ENCODE results near the gene FNIP1.
"Not testable (repeated sequence)": the region's sequence is repeated elsewhere in the genome, so short reads cannot be mapped to it uniquely, and the experiment has no call there.

Gene FNIP1

DNA sequence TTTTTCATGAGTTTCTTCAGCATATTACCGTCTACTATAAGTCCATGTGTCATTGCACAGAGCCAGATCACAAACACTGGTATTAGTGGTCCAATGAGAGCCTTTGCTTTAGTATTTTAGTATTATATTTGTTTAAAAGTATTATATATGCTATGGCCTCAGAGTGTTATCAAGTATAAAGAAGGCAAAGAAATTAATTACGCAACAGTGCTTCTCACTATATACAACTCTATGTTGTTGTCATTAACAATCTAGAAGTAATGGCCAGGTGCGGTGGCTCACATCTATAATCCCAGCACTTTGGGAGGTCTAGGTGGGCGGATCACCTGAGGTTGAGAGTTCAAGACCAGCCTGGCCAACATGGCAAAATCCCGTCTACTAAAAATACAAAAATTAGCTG lies 114.6 kb downstream of the FNIP1 start:
- H3K9ac ChIP-seq (ENCODE audit: low read depth, low read length, poor library complexity): no peak overlapping the region
- H2BK5ac ChIP-seq (ENCODE audit: low read length): no peak overlapping the region
- no peak overlapping the region for H2AK5ac ChIP-seq (ENCODE audit: low read depth, low read length)
- no peak overlapping the region for H3K4me2 ChIP-seq (ENCODE audit: insufficient read depth, low read length, poor library complexity, severe bottlenecking)
- peaks cover 0 to 38% of the 10 kb centered on the region in 2 donors for H3K36me3 ChIP-seq (replicated peaks in 1 of 2; ENCODE audit: control insufficient read depth in 2 of 2, insufficient read depth in 2 of 2, low read length in 2 of 2)
- H2BK120ac ChIP-seq (ENCODE audit: low read depth, low read length): no peak overlapping the region
- H3K4ac ChIP-seq (ENCODE audit: low read length): no peak overlapping the region
- H4K91ac ChIP-seq (ENCODE audit: low read depth, low read length, poor library complexity): no peak overlapping the region
- H2BK15ac ChIP-seq (ENCODE audit: low read length): no peak overlapping the region
- H3K79me1 ChIP-seq (ENCODE audit: low read depth, low read length): no peaks in the 10 kb centered on the region
- H3K4me3 ChIP-seq (ENCODE audit: low read length in 2 of 2): no peak overlapping the region
- no peak overlapping the region for H2AFZ ChIP-seq (ENCODE audit: low read length)
- H3K14ac ChIP-seq (ENCODE audit: low read length): no peak overlapping the region
- whole genome bisulfite sequencing, 2 donors (ENCODE audit: extremely low coverage in 2 of 2, insufficient read length in 2 of 2, insufficient replicate concordance in 1 of 2): no CpG with 5 or more reads among the region's 5 CpGs
- H4K8ac ChIP-seq (ENCODE audit: low read depth, low read length): no peak overlapping the region
- H3K23ac ChIP-seq (ENCODE audit: low read depth, low read length, poor library complexity): no peak overlapping the region
- no peaks in the 10 kb centered on the region for H3K9me3 ChIP-seq (replicated peaks in 1 of 2; ENCODE audit: control insufficient read depth in 2 of 2, insufficient read depth in 1 of 2, low read depth in 1 of 2, low read length in 2 of 2)
- no peak overlapping the region for H2BK12ac ChIP-seq (ENCODE audit: low read length)
- H3K27ac ChIP-seq (replicated peaks; ENCODE audit: low read length): no peak overlapping the region
- DNase-seq (ENCODE audit: low spot score): no peak
- H3K27me3 ChIP-seq (ENCODE audit: control insufficient read depth in 3 of 3, insufficient read depth in 3 of 3, low read depth in 1 of 3, low read length in 3 of 3): no peaks in the 10 kb centered on the region
- no peaks in the 10 kb centered on the region for H3K4me1 ChIP-seq (ENCODE audit: control insufficient read depth in 2 of 2, insufficient read depth in 1 of 2, low read depth in 1 of 2, low read length in 2 of 2)
- H3K18ac ChIP-seq (ENCODE audit: low read length): no peak overlapping the region

- no peak overlapping the region for H4K91ac ChIP-seq (ENCODE audit: low read depth, low read length, poor library complexity)
- DNase-seq (ENCODE audit: low spot score): no peak
- no peak overlapping the region for H3K9ac ChIP-seq (ENCODE audit: low read depth, low read length, poor library complexity)
- H3K4me2 ChIP-seq (ENCODE audit: insufficient read depth, low read length, poor library complexity, severe bottlenecking): no peak overlapping the region
- no peaks in the 10 kb centered on the region for H3K79me1 ChIP-seq (ENCODE audit: low read depth, low read length)
- no peak overlapping the region for H3K18ac ChIP-seq (ENCODE audit: low read length)
- H2AK5ac ChIP-seq (ENCODE audit: low read depth, low read length): no peak overlapping the region
- no peaks in the 10 kb centered on the region for H3K9me3 ChIP-seq (replicated peaks in 1 of 2; ENCODE audit: control insufficient read depth in 2 of 2, insufficient read depth in 1 of 2, low read depth in 1 of 2, low read length in 2 of 2)
- no peak overlapping the region for H3K4me3 ChIP-seq (ENCODE audit: low read length in 2 of 2)
- H4K8ac ChIP-seq (ENCODE audit: low read depth, low read length): no peak overlapping the region
- no peak overlapping the region for H3K27ac ChIP-seq (replicated peaks; ENCODE audit: low read length)
- H2BK120ac ChIP-seq (ENCODE audit: low read depth, low read length): no peak overlapping the region
- no peak overlapping the region for H3K4ac ChIP-seq (ENCODE audit: low read length)
- H2BK5ac ChIP-seq (ENCODE audit: low read length): no peak overlapping the region
- no peak overlapping the region for H2BK12ac ChIP-seq (ENCODE audit: low read length)
- H3K4me1 ChIP-seq (ENCODE audit: control insufficient read depth in 2 of 2, insufficient read depth in 1 of 2, low read depth in 1 of 2, low read length in 2 of 2): no peaks in the 10 kb centered on the region
- H2BK15ac ChIP-seq (ENCODE audit: low read length): no peak overlapping the region
- H3K14ac ChIP-seq (ENCODE audit: low read length): no peak overlapping the region
- WGBS, 2 donors (ENCODE audit: extremely low coverage in 2 of 2, insufficient read length in 2 of 2, insufficient replicate concordance in 1 of 2): no CpG with 5 or more reads among the region's 1 CpG
- no peaks in the 10 kb centered on the region for H3K27me3 ChIP-seq (ENCODE audit: control insufficient read depth in 3 of 3, insufficient read depth in 3 of 3, low read depth in 1 of 3, low read length in 3 of 3)
- H3K23ac ChIP-seq (ENCODE audit: low read depth, low read length, poor library complexity): no peak overlapping the region
- peaks cover 1 to 58% of the 10 kb centered on the region in 2 donors for H3K36me3 ChIP-seq (replicated peaks in 1 of 2; ENCODE audit: control insufficient read depth in 2 of 2, insufficient read depth in 2 of 2, low read length in 2 of 2)
- no peak overlapping the region for H2AFZ ChIP-seq (ENCODE audit: low read length)
These were observed 116.9 kb downstream of the FNIP1 start for GRCh38 chr5:131679911-131680310.

GRCh38 chr5:131678273-131678672 lies 118.5 kb downstream of the FNIP1 start:
- H3K27me3 ChIP-seq (ENCODE audit: control insufficient read depth in 3 of 3, insufficient read depth in 3 of 3, low read depth in 1 of 3, low read length in 3 of 3); H2AFZ ChIP-seq (ENCODE audit: low read length); H3K14ac ChIP-seq (ENCODE audit: low read length); H3K79me1 ChIP-seq (ENCODE audit: low read depth, low read length); H3K4ac ChIP-seq (ENCODE audit: low read length); H3K4me3 ChIP-seq (ENCODE audit: low read length in 2 of 2); H3K18ac ChIP-seq (ENCODE audit: low read length); H2AK5ac ChIP-seq (ENCODE audit: low read depth, low read length); H2BK120ac ChIP-seq (ENCODE audit: low read depth, low read length); H3K4me2 ChIP-seq (ENCODE audit: insufficient read depth, low read length, poor library complexity, severe bottlenecking); H3K23ac ChIP-seq (ENCODE audit: low read depth, low read length, poor library complexity); H3K9me3 ChIP-seq (replicated peaks in 1 of 2; ENCODE audit: control insufficient read depth in 2 of 2, insufficient read depth in 1 of 2, low read depth in 1 of 2, low read length in 2 of 2); DNase-seq (ENCODE audit: low spot score); H2BK15ac ChIP-seq (ENCODE audit: low read length); H3K9ac ChIP-seq (ENCODE audit: low read depth, low read length, poor library complexity); H4K8ac ChIP-seq (ENCODE audit: low read depth, low read length); H2BK5ac ChIP-seq (ENCODE audit: low read length); H3K27ac ChIP-seq (replicated peaks; ENCODE audit: low read length); H4K91ac ChIP-seq (ENCODE audit: low read depth, low read length, poor library complexity); H3K4me1 ChIP-seq (ENCODE audit: control insufficient read depth in 2 of 2, insufficient read depth in 1 of 2, low read depth in 1 of 2, low read length in 2 of 2); H2BK12ac ChIP-seq (ENCODE audit: low read length): not testable (repeated sequence)
- no CpG with 5 or more reads among the region's 10 CpGs for WGBS, 2 donors (ENCODE audit: extremely low coverage in 2 of 2, insufficient read length in 2 of 2, insufficient replicate concordance in 1 of 2)
- H3K36me3 ChIP-seq (replicated peaks in 1 of 2; ENCODE audit: control insufficient read depth in 2 of 2, insufficient read depth in 2 of 2, low read length in 2 of 2): peaks cover 1 to 71% of the 10 kb centered on the region in 2 donors

- Histone ChIP-seq H3K36me3 (replicated peaks in 1 of 2; ENCODE audit: control insufficient read depth in 2 of 2, insufficient read depth in 2 of 2, low read length in 2 of 2) (peaks cover 1 to 81% of the 10 kb centered on the region in 2 donors), H3K23ac (ENCODE audit: low read depth, low read length, poor library complexity) (no peak overlapping the region), H2AK5ac (ENCODE audit: low read depth, low read length) (no peak overlapping the region), H3K79me1 (ENCODE audit: low read depth, low read length) (no peaks in the 10 kb centered on the region), H2BK12ac (ENCODE audit: low read length) (no peak overlapping the region), H3K4me1 (ENCODE audit: control insufficient read depth in 2 of 2, insufficient read depth in 1 of 2, low read depth in 1 of 2, low read length in 2 of 2) (peaks cover 0 to 3% of the 10 kb centered on the region in 2 donors), H3K4ac (ENCODE audit: low read length) (no peak overlapping the region), H2BK5ac (ENCODE audit: low read length) (no peak overlapping the region), H3K4me2 (ENCODE audit: insufficient read depth, low read length, poor library complexity, severe bottlenecking) (no peak overlapping the region), H4K8ac (ENCODE audit: low read depth, low read length) (no peak overlapping the region), H2BK120ac (ENCODE audit: low read depth, low read length) (no peak overlapping the region), H3K14ac (ENCODE audit: low read length) (no peak overlapping the region), H3K27ac (replicated peaks; ENCODE audit: low read length) (no peak overlapping the region), H2AFZ (ENCODE audit: low read length) (no peak overlapping the region), H3K9ac (ENCODE audit: low read depth, low read length, poor library complexity) (no peak overlapping the region), H3K27me3 (ENCODE audit: control insufficient read depth in 3 of 3, insufficient read depth in 3 of 3, low read depth in 1 of 3, low read length in 3 of 3) (no peaks in the 10 kb centered on the region), H2BK15ac (ENCODE audit: low read length) (no peak overlapping the region), H3K18ac (ENCODE audit: low read length) (no peak overlapping the region), H3K9me3 (replicated peaks in 1 of 2; ENCODE audit: control insufficient read depth in 2 of 2, insufficient read depth in 1 of 2, low read depth in 1 of 2, low read length in 2 of 2) (no peaks in the 10 kb centered on the region), H4K91ac (ENCODE audit: low read depth, low read length, poor library complexity) (no peak overlapping the region), H3K4me3 (ENCODE audit: low read length in 2 of 2) (no peak overlapping the region)
- no peak for DNase-seq (ENCODE audit: low spot score)
- no CpG with 5 or more reads among the region's 3 CpGs for WGBS, 2 donors (ENCODE audit: extremely low coverage in 2 of 2, insufficient read length in 2 of 2, insufficient replicate concordance in 1 of 2)
These were observed 119.7 kb downstream of the FNIP1 start for GRCh38 chr5:131677115-131677514.
